ENCODE measurements around the gene GRM8. TPM values are rescaled to one million over a fixed set of nuclear protein-coding genes. Genes with fewer than 3 reads are reported as not detected.

GRM8 gene
- total and polyA plus RNA-seq, 8 donors = 0.25 to 2.8 (median 1.3) TPM; not detected in 4

GRCh38 chr7:126511046-126511445 is 741.7 kb downstream of the GRM8 start:
- no peak for DNase-seq
- Histone ChIP-seq H3K4me1 (no peaks in the 10 kb centered on the region), H3K27me3 (no peaks in the 10 kb centered on the region), H3K4me3 (no peak overlapping the region), H3K27ac (no peak overlapping the region), H3K36me3 (no peaks in the 10 kb centered on the region), H3K9me3 (peaks cover 0 to 5% (median 0%) of the 10 kb centered on the region in 4 donors)
- intact Hi-C loops (cut with DNase I; ENCODE audit: low total_unique reads) = no loop called here
- TF ChIP-seq POLR2A (IDR thresholded peaks at IDR 0.05) = no peak
- TF ChIP-seq CTCF (IDR thresholded peaks at IDR 0.05) = no peak
- no peak for TF ChIP-seq POLR2AphosphoS5 (IDR thresholded peaks at IDR 0.05)
- TF ChIP-seq EP300 (IDR thresholded peaks at IDR 0.05) = no peak
- 38 to 75% (median 64%) methylated on average over 2 of the region's 2 CpGs for WGBS, 5 donors

- no peaks in the 10 kb centered on the region for H3K27me3 ChIP-seq
- H3K4me1 ChIP-seq = peaks cover 0 to under 1% (median 0%) of the 10 kb centered on the region in 4 donors
- no peaks in the 10 kb centered on the region for H3K36me3 ChIP-seq
- DNase-seq = no peak
- no peak overlapping the region for H3K4me3 ChIP-seq
- intact Hi-C loops (cut with DNase I; ENCODE audit: low total_unique reads) = no loop called here
- no peak overlapping the region for H3K27ac ChIP-seq
- TF ChIP-seq EP300 (IDR thresholded peaks at IDR 0.05) = no peak
- TF ChIP-seq POLR2A (IDR thresholded peaks at IDR 0.05) = no peak
- no peak for TF ChIP-seq POLR2AphosphoS5 (IDR thresholded peaks at IDR 0.05)
- TF ChIP-seq CTCF (IDR thresholded peaks at IDR 0.05) = no peak
- H3K9me3 ChIP-seq = no peaks in the 10 kb centered on the region
- 54 to 74% (median 58%) methylated on average over 2 of the region's 2 CpGs for WGBS, 5 donors
Measured at GRCh38 chr7:126501617-126502016, 751.1 kb downstream of the GRM8 start.

GRCh38 chr7:126499481-126499880 is 753.3 kb downstream of the GRM8 start:
- H3K9me3 ChIP-seq = no peaks in the 10 kb centered on the region
- H3K4me3 ChIP-seq = no peak overlapping the region
- DNase-seq = no peak
- intact Hi-C loops (cut with DNase I; ENCODE audit: low total_unique reads) = no loop called here
- peaks cover 0 to 22% (median 8%) of the 10 kb centered on the region in 4 donors for H3K4me1 ChIP-seq
- 90 to 95% (median 93%) methylated on average over 5 of the region's 5 CpGs for WGBS, 5 donors
- H3K36me3 ChIP-seq = no peaks in the 10 kb centered on the region
- TF ChIP-seq CTCF (IDR thresholded peaks at IDR 0.05) (no peak), POLR2AphosphoS5 (IDR thresholded peaks at IDR 0.05) (no peak)
- no peaks in the 10 kb centered on the region for H3K27me3 ChIP-seq
- no peak overlapping the region for H3K27ac ChIP-seq

GRCh38 chr7:126495733-126496132 is 757.0 kb downstream of the GRM8 start:
- Histone ChIP-seq H3K36me3 (no peaks in the 10 kb centered on the region), H3K27ac (no peak overlapping the region), H3K4me3 (no peak overlapping the region), H3K4me1 (peaks cover 0 to 26% (median 8%) of the 10 kb centered on the region in 4 donors), H3K9me3 (no peaks in the 10 kb centered on the region), H3K27me3 (no peaks in the 10 kb centered on the region)
- DNase-seq = peak in 1 of 2 donors; percentile 50
- TF ChIP-seq POLR2A (IDR thresholded peaks at IDR 0.05) (no peak), EP300 (IDR thresholded peaks at IDR 0.05) (no peak), CTCF (IDR thresholded peaks at IDR 0.05) (no peak), POLR2AphosphoS5 (IDR thresholded peaks at IDR 0.05) (no peak)
- intact Hi-C loops (cut with DNase I; ENCODE audit: low total_unique reads) = no loop called here
- WGBS, 5 donors = 25 to 46% (median 35%) methylated on average over 2 of the region's 2 CpGs

All from stomach (tissue), 9 donors.